Adipocyte (in vitro differentiated cells): ENCODE results near the gene PERM1.

ENCODE experiments used
- DNase-seq: peaks from one replicate; pipeline ENCODE4 v3.0.0-alpha.2; 2015; ENCODE audit warnings: low read depth
- H3K27me3 ChIP-seq: replicated peaks from 2 replicates; pipeline ENCODE4 v1.7.0; 2013; ENCODE audit warnings: mild to moderate bottlenecking, low read length, moderate library complexity; ENCODE audit not compliant: control insufficient read depth, insufficient read depth
- H3K36me3 ChIP-seq: 2 replicates; pipeline ENCODE4 v1.7.0; 2013; ENCODE audit warnings: low read length, mild to moderate bottlenecking, moderate library complexity; ENCODE audit not compliant: control insufficient read depth, insufficient read depth, severe bottlenecking
- H3K4me1 ChIP-seq: 2 replicates; pipeline ENCODE4 v1.7.0; 2013; ENCODE audit warnings: mild to moderate bottlenecking, low read length, moderate library complexity; ENCODE audit not compliant: control insufficient read depth, insufficient read depth
- H3K4me3 ChIP-seq: 2 replicates; pipeline ENCODE4 v1.7.0; 2013; ENCODE audit warnings: mild to moderate bottlenecking, low read length, moderate library complexity
- H3K9ac ChIP-seq: 2 replicates; pipeline ENCODE4 v1.7.0; 2013; ENCODE audit warnings: mild to moderate bottlenecking, low read length, moderate library complexity
- H3K9me3 ChIP-seq: 2 replicates; pipeline ENCODE4 v1.7.0; 2013; ENCODE audit warnings: mild to moderate bottlenecking, low read length, moderate library complexity; ENCODE audit not compliant: control insufficient read depth

Gene PERM1

DNA sequence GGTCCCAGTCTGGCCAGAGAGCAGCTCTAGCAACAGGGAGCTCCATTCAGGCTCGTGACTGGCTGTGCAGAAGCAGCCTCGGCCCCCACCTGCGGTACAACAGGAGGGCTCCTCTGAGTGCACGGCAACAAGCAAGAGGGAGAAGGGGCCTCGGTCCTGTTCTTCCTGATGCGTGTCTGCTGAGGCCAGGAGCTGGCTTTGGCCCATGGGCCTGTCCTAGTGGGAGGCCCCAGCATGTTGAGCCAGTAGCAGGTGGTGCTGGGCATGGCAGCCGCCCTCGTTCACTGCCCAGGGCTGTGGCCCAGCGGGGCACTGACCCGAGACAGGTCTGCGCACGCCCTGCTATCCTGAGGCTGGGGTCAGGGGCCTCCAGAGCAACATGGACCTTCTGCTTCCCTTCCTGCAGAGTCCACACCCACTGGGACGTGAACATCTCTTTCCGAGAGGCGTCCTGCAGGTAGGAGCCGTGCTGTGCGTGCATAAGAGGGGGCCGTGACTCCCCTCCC lies 51.2 kb downstream of the PERM1 start:
- Histone ChIP-seq H3K36me3 (no peaks in the 10 kb centered on the region), H3K9me3 (no peaks in the 10 kb centered on the region), H3K9ac (no peak overlapping the region), H3K4me1 (peaks cover 17% of the 10 kb centered on the region), H3K27me3 (no peaks in the 10 kb centered on the region), H3K4me3 (no peak overlapping the region)
- no peak for DNase-seq

DNA sequence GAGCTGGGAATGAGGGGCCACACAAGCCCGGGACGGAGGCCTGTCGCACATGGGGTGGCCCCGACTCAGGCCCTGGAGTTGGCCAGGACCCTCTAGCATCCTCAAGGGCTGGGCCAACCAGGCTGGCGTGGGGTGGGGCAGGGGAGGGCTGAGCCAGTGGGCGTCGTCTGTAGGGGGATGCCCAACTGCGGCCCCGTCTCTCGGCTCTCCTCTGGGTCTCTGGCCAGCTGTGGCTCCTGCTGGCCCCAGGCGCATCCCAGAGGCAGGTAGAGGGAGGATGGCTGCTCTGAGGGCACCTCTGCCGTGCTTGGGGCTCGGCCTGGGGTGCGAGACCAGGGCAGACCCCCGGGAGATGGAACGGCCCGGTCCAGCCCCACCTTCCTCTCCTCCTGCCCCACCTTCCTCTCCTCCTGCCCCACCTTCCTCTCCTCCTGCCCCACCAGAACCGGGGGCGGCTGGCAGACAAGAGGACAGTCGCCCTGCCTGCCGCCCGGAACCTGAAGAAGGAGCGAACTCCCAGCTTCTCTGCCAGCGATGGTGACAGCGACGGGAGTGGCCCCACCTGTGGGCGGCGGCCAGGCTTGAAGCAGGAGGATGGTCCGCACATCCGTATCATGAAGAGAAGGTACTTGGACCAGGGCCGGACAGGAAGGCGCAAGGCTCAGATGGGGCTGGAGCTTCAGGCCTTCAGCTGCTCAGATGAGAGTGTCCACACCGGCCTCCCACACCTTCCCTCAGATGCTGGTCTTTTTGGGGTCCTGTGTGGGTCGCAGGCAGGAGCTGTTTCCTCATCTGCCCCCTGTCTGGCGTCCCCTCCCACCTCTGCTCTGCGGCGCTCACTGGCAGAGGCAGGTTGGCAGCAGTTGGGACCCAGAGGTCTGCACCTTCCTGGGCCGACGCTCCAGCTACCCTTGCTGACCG lies 51.9 kb downstream of the PERM1 start:
- peaks cover 12% of the 10 kb centered on the region for H3K4me1 ChIP-seq
- H3K36me3 ChIP-seq: no peaks in the 10 kb centered on the region
- no peaks in the 10 kb centered on the region for H3K9me3 ChIP-seq
- H3K4me3 ChIP-seq: no peak overlapping the region
- H3K9ac ChIP-seq: no peak overlapping the region
- no peaks in the 10 kb centered on the region for H3K27me3 ChIP-seq
- no peak for DNase-seq

- H3K9me3 ChIP-seq: no peaks in the 10 kb centered on the region
- no peaks in the 10 kb centered on the region for H3K36me3 ChIP-seq
- DNase-seq: no peak
- no peaks in the 10 kb centered on the region for H3K27me3 ChIP-seq
- H3K4me3 ChIP-seq: no peak overlapping the region
- peaks cover 12% of the 10 kb centered on the region for H3K4me1 ChIP-seq
- no peak overlapping the region for H3K9ac ChIP-seq
Observed at GRCh38 chr1:928825-929661, 52.9 kb downstream of the PERM1 start.

- H3K36me3 ChIP-seq: no peaks in the 10 kb centered on the region
- DNase-seq: no peak
- H3K4me3 ChIP-seq: no peak overlapping the region
- H3K9me3 ChIP-seq: no peaks in the 10 kb centered on the region
- H3K4me1 ChIP-seq: peaks cover 19% of the 10 kb centered on the region
- H3K27me3 ChIP-seq: no peaks in the 10 kb centered on the region
- H3K9ac ChIP-seq: no peak overlapping the region
Observed at GRCh38 chr1:927748-928147, 54.1 kb downstream of the PERM1 start.

DNA sequence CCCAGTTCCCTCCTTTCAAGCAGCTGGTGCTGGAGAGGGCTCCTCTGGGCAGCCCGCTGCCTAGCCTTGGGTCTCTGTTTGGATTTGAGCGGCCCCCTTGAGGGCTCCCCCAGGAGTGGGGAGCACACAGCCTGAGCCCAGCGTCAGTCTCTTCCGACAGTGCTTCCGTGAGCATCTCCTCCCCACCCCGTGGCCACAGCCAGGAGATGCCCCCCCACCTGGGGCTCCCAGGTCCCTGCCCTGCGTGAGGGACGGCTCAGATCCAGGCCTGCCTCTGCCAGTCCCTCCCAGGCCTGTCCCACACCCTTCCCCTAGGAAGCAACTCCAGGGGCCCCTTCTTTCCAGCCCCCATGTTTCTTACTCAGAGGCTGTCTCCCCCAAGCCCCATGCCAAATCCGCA lies 54.7 kb downstream of the PERM1 start:
- no peak overlapping the region for H3K4me3 ChIP-seq
- H3K4me1 ChIP-seq: peaks cover 21% of the 10 kb centered on the region
- no peak for DNase-seq
- H3K9me3 ChIP-seq: no peaks in the 10 kb centered on the region
- no peaks in the 10 kb centered on the region for H3K27me3 ChIP-seq
- no peaks in the 10 kb centered on the region for H3K36me3 ChIP-seq
- H3K9ac ChIP-seq: no peak overlapping the region

DNA sequence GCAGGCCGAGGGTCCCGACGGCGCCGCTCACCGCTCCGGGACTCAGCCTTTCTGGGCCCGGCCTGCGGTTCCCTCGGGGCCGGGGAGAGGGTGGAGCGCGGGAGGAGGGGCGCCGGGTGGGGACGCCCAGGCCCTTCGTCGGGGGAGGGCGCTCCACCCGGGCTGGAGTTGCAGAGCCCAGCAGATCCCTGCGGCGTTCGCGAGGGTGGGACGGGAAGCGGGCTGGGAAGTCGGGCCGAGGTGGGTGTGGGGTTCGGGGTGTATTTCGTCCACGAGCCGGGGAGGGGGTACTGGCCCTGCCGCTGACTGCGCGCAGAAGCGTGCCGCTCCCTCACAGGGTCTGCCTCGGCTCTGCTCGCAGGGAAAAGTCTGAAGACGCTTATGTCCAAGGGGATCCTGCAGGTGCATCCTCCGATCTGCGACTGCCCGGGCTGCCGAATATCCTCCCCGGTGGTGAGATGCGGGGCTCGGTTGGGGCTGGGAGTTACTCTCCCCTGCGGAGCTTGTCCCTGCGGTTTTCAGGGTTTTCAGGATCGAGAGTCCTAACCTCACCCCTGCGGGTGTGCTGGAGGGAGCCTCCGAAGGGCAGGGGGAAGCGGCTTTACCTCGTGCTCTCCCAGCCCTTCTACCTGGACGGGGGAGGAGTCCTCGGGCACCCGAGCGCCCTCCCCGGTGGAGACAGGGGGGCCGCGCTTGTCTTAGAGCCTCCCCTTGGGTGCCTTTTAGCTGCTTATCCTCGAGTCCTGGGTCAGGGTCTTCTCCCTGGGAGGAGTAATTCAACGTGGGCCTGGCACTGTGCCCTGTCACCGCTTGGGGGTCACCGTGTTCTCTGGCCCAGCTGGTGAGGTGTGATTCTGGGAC lies 56.1 kb downstream of the PERM1 start:
- Histone ChIP-seq H3K36me3 (no peaks in the 10 kb centered on the region), H3K9me3 (no peaks in the 10 kb centered on the region), H3K4me1 (peaks cover 29% of the 10 kb centered on the region), H3K9ac (peak overlapping the region; percentile 80), H3K27me3 (no peaks in the 10 kb centered on the region), H3K4me3 (peak overlapping the region; percentile 76)
- DNase-seq: peak; percentile 80
